Right hindlimb (tissue), 1 donor: ENCODE results near the gene SPAG16.

Source experiments
- DNase-seq: peaks from one replicate; pipeline ENCODE4 v3.0.0-alpha.2; 2018

SPAG16 gene

GRCh38 chr2:213284105-213285090 lies at the start of gene SPAG16:
TSS of gene SPAG16 (plus strand) at chr2:213284464.
- peak; percentile 98 for DNase-seq

- no peak for DNase-seq
Measured at GRCh38 chr2:213234641-213235040, 49.6 kb upstream of the SPAG16 start.

GRCh38 chr2:213235741-213236140 lies 48.5 kb upstream of the SPAG16 start:
- DNase-seq, result no peak

GRCh38 chr2:213237251-213237650 lies 47.0 kb upstream of the SPAG16 start:
- DNase-seq, result no peak

- DNase-seq, result no peak
Measured at GRCh38 chr2:213237787-213238186, 46.5 kb upstream of the SPAG16 start.

GRCh38 chr2:213238753-213239495 lies 45.3 kb upstream of the SPAG16 start:
- DNase-seq, result no peak

- no peak for DNase-seq
Measured at GRCh38 chr2:213241817-213242216, 42.4 kb upstream of the SPAG16 start.

GRCh38 chr2:213242653-213243052 lies 41.6 kb upstream of the SPAG16 start:
- no peak for DNase-seq

- no peak for DNase-seq
Measured at GRCh38 chr2:213243189-213244044, 40.8 kb upstream of the SPAG16 start.

GRCh38 chr2:213246497-213247281 lies 37.6 kb upstream of the SPAG16 start:
- DNase-seq, result no peak

- no peak for DNase-seq
Measured at GRCh38 chr2:213247566-213247965, 36.7 kb upstream of the SPAG16 start.

- no peak for DNase-seq
Measured at GRCh38 chr2:213248637-213249036, 35.6 kb upstream of the SPAG16 start.

GRCh38 chr2:213249502-213249901 lies 34.8 kb upstream of the SPAG16 start:
- DNase-seq, result no peak

GRCh38 chr2:213251618-213252017 lies 32.6 kb upstream of the SPAG16 start:
- DNase-seq, result no peak

- no peak for DNase-seq
Measured at GRCh38 chr2:213252206-213252605, 32.1 kb upstream of the SPAG16 start.

- DNase-seq, result no peak
Measured at GRCh38 chr2:213253162-213253561, 31.1 kb upstream of the SPAG16 start.

GRCh38 chr2:213259266-213259665 lies 25.0 kb upstream of the SPAG16 start:
- DNase-seq, result no peak

- no peak for DNase-seq
Measured at GRCh38 chr2:213261237-213261636, 23.0 kb upstream of the SPAG16 start.

GRCh38 chr2:213261715-213262114 lies 22.5 kb upstream of the SPAG16 start:
- DNase-seq, result no peak

GRCh38 chr2:213265679-213266078 lies 18.6 kb upstream of the SPAG16 start:
- DNase-seq, result no peak

- no peak for DNase-seq
Measured at GRCh38 chr2:213266421-213266820, 17.8 kb upstream of the SPAG16 start.

- no peak for DNase-seq
Measured at GRCh38 chr2:213271947-213272346, 12.3 kb upstream of the SPAG16 start.
